ENCODE data around the gene DDX46. TPM values are rescaled to one million over a fixed set of nuclear protein-coding genes. Genes with fewer than 3 reads are reported as not detected.
A peak's percentile ranks its signal among the peaks of the same experiment; 100 is the strongest.
"Not testable (repeated sequence)": the region's sequence is repeated elsewhere in the genome, so short reads cannot be mapped to it uniquely, and the experiment has no call there.

The DDX46 gene, protein sequence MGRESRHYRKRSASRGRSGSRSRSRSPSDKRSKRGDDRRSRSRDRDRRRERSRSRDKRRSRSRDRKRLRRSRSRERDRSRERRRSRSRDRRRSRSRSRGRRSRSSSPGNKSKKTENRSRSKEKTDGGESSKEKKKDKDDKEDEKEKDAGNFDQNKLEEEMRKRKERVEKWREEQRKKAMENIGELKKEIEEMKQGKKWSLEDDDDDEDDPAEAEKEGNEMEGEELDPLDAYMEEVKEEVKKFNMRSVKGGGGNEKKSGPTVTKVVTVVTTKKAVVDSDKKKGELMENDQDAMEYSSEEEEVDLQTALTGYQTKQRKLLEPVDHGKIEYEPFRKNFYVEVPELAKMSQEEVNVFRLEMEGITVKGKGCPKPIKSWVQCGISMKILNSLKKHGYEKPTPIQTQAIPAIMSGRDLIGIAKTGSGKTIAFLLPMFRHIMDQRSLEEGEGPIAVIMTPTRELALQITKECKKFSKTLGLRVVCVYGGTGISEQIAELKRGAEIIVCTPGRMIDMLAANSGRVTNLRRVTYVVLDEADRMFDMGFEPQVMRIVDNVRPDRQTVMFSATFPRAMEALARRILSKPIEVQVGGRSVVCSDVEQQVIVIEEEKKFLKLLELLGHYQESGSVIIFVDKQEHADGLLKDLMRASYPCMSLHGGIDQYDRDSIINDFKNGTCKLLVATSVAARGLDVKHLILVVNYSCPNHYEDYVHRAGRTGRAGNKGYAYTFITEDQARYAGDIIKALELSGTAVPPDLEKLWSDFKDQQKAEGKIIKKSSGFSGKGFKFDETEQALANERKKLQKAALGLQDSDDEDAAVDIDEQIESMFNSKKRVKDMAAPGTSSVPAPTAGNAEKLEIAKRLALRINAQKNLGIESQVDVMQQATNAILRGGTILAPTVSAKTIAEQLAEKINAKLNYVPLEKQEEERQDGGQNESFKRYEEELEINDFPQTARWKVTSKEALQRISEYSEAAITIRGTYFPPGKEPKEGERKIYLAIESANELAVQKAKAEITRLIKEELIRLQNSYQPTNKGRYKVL
- polyA plus RNA-seq (2013, experiment 1 of 2) = 57.6 TPM
- polyA plus RNA-seq (2013, experiment 2 of 2) = 62.2 TPM

DNA sequence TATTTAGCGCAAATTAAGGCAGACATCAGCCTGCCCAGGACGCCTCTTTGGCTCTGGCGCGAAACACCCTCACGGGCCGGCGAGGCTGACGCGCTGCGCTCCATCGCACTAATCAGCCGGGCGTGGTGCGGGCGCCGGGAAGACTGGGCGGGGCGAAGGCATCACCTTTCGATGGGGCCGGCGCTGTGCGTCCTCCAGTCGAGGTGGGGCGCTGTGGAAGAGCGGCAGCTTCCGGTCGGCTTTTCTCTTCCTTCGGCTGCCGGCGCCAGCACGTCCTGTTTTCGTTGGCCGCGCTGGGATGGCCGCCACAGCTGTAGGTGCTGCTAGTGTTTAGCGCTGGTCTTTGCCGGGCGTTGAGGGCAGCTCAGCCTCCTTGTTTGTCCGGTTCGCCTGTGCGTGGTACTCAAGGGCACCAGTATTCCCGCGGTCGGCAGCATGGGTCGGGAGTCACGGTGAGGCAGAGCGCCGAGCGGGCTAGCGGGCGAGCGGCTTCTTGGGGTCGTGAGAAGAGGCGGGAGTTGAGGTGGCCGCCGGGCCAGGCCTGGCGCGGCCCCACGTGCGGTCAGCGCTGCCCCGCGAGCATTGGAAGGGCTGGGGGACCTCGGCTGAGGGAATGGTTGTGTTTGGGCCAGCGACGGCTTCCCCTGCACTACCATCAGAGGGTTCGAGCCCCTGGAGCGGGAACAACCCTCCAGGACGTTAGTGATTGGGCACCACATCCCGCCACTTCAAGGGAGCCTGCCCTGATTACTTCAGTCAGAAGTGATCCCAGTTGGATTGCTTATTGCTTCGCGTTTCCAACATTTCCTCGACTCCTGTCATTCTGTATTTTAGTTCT is at the start of gene DDX46:
TSS of gene DDX46 (plus strand) at position 276 of the 838 bp plus-strand sequence. CDS start at position 436, 160 bp downstream.
- Histone ChIP-seq H3K27ac (ENCODE audit: low read depth, low read length) (peak within 1 kb of the TSS; percentile 86), H3K4me1 (ENCODE audit: insufficient read depth, low read length) (peaks cover 11% of the 10 kb centered on the region), H3K4me3 (ENCODE audit: low read length) (peak within 1 kb of the TSS; percentile 99), H3K27me3 (ENCODE audit: insufficient read depth, low read length) (peaks cover 5% of the 10 kb centered on the region; the same call in 1 of the 2 replicates), H3K9ac (ENCODE audit: low read depth, low read length) (peak within 1 kb of the TSS; percentile 96), H3K36me3 (ENCODE audit: insufficient read depth, low read length) (peaks cover 14% of the 10 kb centered on the region), H3K9me3 (ENCODE audit: insufficient read depth, low read depth, low read length) (no peaks in the 10 kb centered on the region)
- under 1% methylated on average over 73 of the region's 73 CpGs for WGBS

DNA sequence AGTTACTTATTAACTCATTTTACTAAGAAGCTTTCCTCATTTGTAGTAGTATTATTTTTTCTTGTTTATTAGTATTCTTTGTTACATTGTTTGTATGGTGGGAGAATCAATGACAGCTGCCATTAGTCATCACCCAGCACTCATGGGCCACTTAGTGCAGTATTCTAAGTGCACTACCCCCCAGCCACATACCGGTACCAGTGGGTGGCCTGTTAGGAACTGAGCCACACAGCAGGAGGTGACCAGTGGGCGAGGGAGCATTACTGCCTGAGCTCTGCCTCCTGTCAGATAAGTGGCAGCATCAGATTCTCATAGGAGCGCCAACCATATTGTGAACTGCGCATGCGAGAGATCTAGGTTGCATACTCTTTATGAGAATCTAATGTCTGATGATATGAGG is 44.5 kb upstream of the DDX46 start:
- WGBS = 81% methylated on average over 5 of the region's 5 CpGs

DNA sequence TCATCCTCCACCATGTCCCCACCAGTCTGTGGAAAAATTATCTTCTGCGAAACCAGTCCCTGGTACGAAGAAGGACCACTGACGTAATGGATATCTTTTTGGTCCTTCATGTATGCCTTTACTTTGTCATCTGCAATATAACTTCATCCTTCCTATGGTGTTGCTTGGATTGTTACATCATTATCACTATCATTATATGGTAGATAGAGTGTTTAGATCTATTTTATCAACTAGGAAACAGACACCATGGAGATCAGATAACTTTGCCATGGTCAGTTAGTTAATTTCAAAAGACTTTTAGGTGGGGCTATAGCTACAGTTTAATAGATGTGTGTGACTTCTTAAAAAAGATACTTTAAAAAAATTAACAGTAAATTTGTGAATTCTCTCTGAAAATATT is 44.0 kb upstream of the DDX46 start:
- Histone ChIP-seq H3K9me3 (ENCODE audit: insufficient read depth, low read depth, low read length) (no peaks in the 10 kb centered on the region), H3K27me3 (ENCODE audit: insufficient read depth, low read length) (no peaks in the 10 kb centered on the region), H3K27ac (ENCODE audit: low read depth, low read length) (no peak overlapping the region), H3K4me3 (ENCODE audit: low read length) (no peak overlapping the region), H3K4me1 (ENCODE audit: insufficient read depth, low read length) (peaks cover 4% of the 10 kb centered on the region; the same call in 1 of the 2 replicates), H3K9ac (ENCODE audit: low read depth, low read length) (no peak overlapping the region), H3K36me3 (ENCODE audit: insufficient read depth, low read length) (peaks cover 77% of the 10 kb centered on the region)
- WGBS = 96% methylated on average over 3 of the region's 3 CpGs

More for the DNA sequence above, 44.5 kb upstream of the DDX46 start:
- Histone ChIP-seq H3K9me3 (ENCODE audit: insufficient read depth, low read depth, low read length) (no peaks in the 10 kb centered on the region), H3K27ac (ENCODE audit: low read depth, low read length) (no peak overlapping the region), H3K27me3 (ENCODE audit: insufficient read depth, low read length) (no peaks in the 10 kb centered on the region), H3K4me1 (ENCODE audit: insufficient read depth, low read length) (peaks cover 4% of the 10 kb centered on the region; the same call in 1 of the 2 replicates), H3K36me3 (ENCODE audit: insufficient read depth, low read length) (peaks cover 77% of the 10 kb centered on the region), H3K9ac (ENCODE audit: low read depth, low read length) (no peak overlapping the region), H3K4me3 (ENCODE audit: low read length) (no peak overlapping the region)

DNA sequence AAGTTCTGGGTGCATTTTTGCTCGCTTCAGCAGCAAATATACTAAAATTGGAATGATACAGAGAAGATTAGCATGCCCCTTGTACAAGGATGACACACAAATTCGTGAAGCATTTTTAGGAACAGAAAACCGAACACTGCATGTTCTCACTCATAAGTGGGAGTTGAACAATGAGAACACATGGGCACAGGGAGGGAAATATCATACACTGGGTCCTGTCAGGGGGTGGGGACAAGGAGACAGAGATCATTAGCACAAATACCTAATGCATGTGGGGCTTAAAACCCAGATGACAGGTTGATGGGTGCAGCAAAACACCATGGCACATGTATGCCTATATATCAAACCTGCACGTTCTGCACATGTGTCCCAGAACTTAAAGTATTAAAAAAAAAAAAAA is 43.1 kb upstream of the DDX46 start:
- H3K36me3 ChIP-seq (ENCODE audit: insufficient read depth, low read length) = peaks cover 75% of the 10 kb centered on the region
- H3K27ac ChIP-seq (ENCODE audit: low read depth, low read length); H3K9ac ChIP-seq (ENCODE audit: low read depth, low read length); H3K9me3 ChIP-seq (ENCODE audit: insufficient read depth, low read depth, low read length); H3K4me1 ChIP-seq (ENCODE audit: insufficient read depth, low read length); H3K4me3 ChIP-seq (ENCODE audit: low read length); H3K27me3 ChIP-seq (ENCODE audit: insufficient read depth, low read length): not testable (repeated sequence)
- 96% methylated on average over 3 of the region's 4 CpGs for WGBS

DNA sequence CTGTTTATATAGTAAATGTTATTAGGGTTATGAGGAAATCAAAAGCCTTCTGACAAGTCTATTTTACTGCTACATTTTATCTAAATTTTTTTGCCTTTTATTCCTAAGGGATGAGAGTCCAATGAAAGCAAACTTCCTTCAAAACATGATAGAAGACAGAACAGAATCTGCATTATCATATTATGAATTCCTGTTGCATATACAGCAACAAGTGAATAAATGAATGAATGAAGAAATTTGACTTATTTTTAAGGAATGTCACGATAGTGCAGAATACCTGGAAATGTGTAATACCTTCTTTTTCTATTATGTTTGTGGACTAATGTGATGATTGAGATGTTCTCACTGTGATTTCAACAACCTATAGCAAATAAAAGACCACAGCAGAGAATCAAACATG is 33.7 kb upstream of the DDX46 start:
- no peaks in the 10 kb centered on the region for H3K4me1 ChIP-seq (ENCODE audit: insufficient read depth, low read length)
- H3K27me3 ChIP-seq (ENCODE audit: insufficient read depth, low read length) = no peaks in the 10 kb centered on the region
- peaks cover 55% of the 10 kb centered on the region for H3K36me3 ChIP-seq (ENCODE audit: insufficient read depth, low read length)
- H3K4me3 ChIP-seq (ENCODE audit: low read length) = no peak overlapping the region
- WGBS = 92% methylated on average over 1 of the region's 1 CpG
- H3K9ac ChIP-seq (ENCODE audit: low read depth, low read length) = no peak overlapping the region
- no peak overlapping the region for H3K27ac ChIP-seq (ENCODE audit: low read depth, low read length)
- H3K9me3 ChIP-seq (ENCODE audit: insufficient read depth, low read depth, low read length) = no peaks in the 10 kb centered on the region

DNA sequence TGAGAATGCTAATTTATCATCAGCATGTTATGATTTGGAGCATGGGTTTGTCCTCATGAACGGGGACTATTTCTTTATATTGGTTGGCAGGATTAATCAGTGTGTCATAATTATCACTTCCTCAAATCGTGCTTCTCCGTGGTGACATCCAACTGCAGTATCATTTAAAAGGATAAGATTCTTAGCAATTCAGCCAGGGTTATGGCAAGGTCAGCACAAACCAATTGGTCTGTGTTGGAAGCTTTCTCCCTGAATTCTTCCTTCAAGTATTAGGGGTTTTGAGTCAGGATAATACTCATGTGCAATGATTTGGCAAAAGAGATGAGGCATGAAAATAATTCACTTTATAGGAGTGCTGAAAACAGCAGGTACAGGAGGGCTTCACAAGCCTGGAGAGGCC is 25.8 kb upstream of the DDX46 start:
- 93% methylated on average over 3 of the region's 3 CpGs for WGBS
- Histone ChIP-seq H3K4me3 (ENCODE audit: low read length) (no peak overlapping the region), H3K4me1 (ENCODE audit: insufficient read depth, low read length) (no peaks in the 10 kb centered on the region), H3K9me3 (ENCODE audit: insufficient read depth, low read depth, low read length) (no peaks in the 10 kb centered on the region), H3K36me3 (ENCODE audit: insufficient read depth, low read length) (no peaks in the 10 kb centered on the region), H3K27me3 (ENCODE audit: insufficient read depth, low read length) (no peaks in the 10 kb centered on the region), H3K9ac (ENCODE audit: low read depth, low read length) (no peak overlapping the region), H3K27ac (ENCODE audit: low read depth, low read length) (no peak overlapping the region)

DNA sequence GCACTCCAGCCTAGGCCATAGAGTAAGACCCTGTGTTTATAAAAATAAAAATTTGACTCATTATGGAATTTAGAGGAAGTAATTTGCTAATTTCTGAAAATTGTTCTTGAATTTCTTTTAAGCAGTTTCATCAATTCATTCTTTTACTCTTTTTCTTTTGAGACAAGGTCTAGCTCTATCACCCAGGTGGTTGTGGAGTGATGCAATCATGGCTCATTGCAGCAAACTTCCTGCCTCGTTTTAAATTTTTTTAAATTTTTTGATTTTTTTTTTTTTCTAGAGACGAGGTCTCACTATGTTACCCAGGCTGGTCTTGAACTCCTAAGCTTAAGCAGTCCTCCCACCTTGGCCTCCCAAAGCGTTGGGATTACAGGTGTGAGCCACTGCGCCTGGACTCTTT is 23.3 kb upstream of the DDX46 start:
- Histone ChIP-seq H3K9me3 (ENCODE audit: insufficient read depth, low read depth, low read length) (no peaks in the 10 kb centered on the region), H3K27ac (ENCODE audit: low read depth, low read length) (no peak overlapping the region), H3K4me1 (ENCODE audit: insufficient read depth, low read length) (no peaks in the 10 kb centered on the region), H3K36me3 (ENCODE audit: insufficient read depth, low read length) (no peaks in the 10 kb centered on the region), H3K4me3 (ENCODE audit: low read length) (no peak overlapping the region), H3K9ac (ENCODE audit: low read depth, low read length) (no peak overlapping the region), H3K27me3 (ENCODE audit: insufficient read depth, low read length) (no peaks in the 10 kb centered on the region)
- 84% methylated on average over 4 of the region's 4 CpGs for WGBS

DNA sequence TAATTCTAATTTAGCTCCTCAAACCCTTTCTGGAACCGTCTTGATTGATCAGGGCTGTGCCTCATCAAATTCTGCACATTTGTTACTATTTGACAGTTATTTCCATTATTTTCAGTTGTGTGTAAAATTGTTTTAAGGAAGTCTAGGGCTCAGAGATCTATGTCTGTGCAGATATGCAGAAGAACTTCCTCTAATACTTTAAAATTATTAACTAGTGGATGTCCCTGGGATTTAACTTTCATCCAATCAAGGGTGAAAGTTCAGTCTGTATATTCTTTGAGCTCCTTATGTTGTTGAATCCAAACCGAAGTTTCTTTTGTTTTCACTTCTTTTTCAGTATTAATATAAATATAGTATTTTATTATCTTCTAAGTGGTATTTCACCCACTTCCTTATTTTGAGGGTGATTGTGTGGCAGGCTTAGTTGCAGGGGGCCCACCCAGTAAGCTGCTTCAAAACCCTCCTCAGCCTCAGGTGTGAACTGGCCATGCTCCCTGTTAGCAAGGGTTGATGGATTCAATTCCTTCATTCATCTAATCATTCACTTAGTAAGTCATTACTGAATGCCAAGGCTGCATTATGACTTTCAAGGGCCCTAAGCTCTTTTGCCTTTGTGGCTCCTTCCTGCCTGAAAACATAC is 22.3 kb upstream of the DDX46 start:
- Histone ChIP-seq H3K4me3 (ENCODE audit: low read length) (no peak overlapping the region), H3K36me3 (ENCODE audit: insufficient read depth, low read length) (peaks cover 5% of the 10 kb centered on the region; the same call in 1 of the 2 replicates), H3K4me1 (ENCODE audit: insufficient read depth, low read length) (no peaks in the 10 kb centered on the region), H3K27ac (ENCODE audit: low read depth, low read length) (no peak overlapping the region), H3K9ac (ENCODE audit: low read depth, low read length) (no peak overlapping the region), H3K27me3 (ENCODE audit: insufficient read depth, low read length) (no peaks in the 10 kb centered on the region), H3K9me3 (ENCODE audit: insufficient read depth, low read depth, low read length) (no peaks in the 10 kb centered on the region)
- 83% methylated on average over 1 of the region's 2 CpGs for WGBS

DNA sequence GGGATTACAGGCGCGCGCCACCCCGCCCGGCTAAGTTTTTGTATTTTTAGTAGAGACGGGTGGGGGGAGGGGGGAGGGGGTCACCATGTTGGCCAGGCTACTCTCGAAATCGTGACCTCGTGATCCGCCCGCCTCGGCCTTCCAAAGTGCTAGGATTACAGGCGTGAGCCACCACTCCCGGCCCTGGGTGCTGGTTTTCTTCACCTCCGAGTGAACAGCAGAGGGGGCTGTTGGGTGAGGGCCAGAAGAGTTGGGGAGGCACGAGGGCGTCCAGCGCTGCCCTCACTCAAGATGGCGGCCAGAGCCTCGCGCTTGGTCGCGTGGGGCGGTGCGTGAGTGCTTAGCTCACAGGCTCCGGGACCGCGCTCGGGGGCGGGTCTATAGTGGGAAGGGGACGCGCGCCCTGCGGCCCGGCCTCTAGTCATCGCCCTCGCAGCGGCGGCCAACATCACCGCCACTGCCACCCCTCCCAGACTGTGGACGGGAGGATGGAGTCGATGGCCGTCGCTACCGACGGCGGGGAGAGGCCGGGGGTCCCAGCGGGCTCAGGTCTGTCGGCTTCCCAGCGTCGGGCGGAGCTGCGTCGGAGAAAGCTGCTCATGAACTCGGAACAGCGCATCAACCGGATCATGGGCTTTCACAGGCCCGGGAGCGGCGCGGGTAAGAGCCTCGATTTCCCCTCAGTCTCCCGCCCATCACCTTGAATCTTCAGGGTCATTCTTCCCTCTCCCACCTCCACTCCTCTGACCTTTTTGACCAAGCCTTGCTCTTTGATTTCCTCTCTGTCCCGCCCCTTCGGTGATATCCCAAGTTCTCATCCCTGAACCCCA is 20.2 kb upstream of the DDX46 start, which contains the start of gene CAMLG:
TSS of gene CAMLG (plus strand) at position 416 of the 830 bp plus-strand sequence. CDS start at position 489, 73 bp downstream.
- no peaks in the 10 kb centered on the region for H3K4me1 ChIP-seq (ENCODE audit: insufficient read depth, low read length)
- H3K36me3 ChIP-seq (ENCODE audit: insufficient read depth, low read length) = peaks cover 18% of the 10 kb centered on the region
- H3K9me3 ChIP-seq (ENCODE audit: insufficient read depth, low read depth, low read length) = no peaks in the 10 kb centered on the region
- WGBS = under 1% methylated on average over 66 of the region's 66 CpGs
- H3K4me3 ChIP-seq (ENCODE audit: low read length) = peak within 1 kb of the TSS; percentile 88
- no peaks in the 10 kb centered on the region for H3K27me3 ChIP-seq (ENCODE audit: insufficient read depth, low read length)
- peak within 1 kb of the TSS; percentile 75 for H3K27ac ChIP-seq (ENCODE audit: low read depth, low read length)
- peak within 1 kb of the TSS; percentile 90 for H3K9ac ChIP-seq (ENCODE audit: low read depth, low read length)

Measured in HUES64 (cell line).